ENCODE measurements around the gene PLA2G2F.
A peak's percentile ranks its signal among the peaks of the same experiment; 100 is the strongest.

PLA2G2F gene

DNA sequence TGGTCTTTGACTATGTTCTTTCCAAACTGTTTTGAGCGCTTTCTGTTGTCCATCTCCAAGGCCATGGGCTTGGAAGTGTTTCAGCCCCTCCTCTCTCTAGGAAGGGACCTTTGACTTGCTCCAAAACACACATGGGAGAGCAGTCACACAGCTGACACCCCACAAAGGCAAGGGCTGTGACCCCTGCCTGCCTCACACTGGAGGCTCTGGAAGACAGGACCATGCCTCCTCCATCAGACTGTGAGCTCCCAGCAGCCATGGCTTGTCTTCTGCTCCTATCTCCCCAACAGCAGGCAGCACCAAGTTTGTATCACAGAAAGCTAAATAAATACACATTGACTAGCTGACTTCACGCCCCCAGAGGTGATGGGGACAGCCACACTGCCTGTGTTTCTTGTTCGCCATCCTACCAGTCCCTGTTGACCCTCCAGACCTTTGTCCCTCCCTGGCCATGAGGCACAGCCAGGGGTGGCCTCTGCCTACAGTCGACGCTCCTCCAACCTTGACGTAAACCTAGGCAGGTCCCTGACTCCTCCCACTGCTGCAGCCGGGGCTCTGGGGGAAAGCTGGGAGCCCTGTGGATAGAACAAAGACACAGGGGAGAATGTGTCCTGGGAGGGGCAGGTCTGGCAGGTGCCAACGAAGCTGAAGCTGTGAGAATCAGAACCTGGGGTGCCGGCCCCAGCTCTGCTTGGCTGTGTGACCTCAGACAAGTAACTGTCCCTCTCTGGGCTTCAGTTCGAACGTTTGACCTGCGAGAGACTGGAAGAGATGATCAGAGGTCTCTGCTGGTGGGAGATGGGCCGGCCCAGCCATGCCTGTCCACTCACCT lies 4.8 kb downstream of the PLA2G2F start:
- Histone ChIP-seq H3K9ac (ENCODE audit: low read depth, low read length) (no peak overlapping the region), H3K36me3 (ENCODE audit: control insufficient read depth, insufficient read depth, low read length) (no peaks in the 10 kb centered on the region), H3K27ac (ENCODE audit: low read depth, low read length) (no peak overlapping the region), H3K9me3 (ENCODE audit: control insufficient read depth, insufficient read depth, low read length) (no peaks in the 10 kb centered on the region), H3K4me3 (ENCODE audit: low read depth, low read length) (no peak overlapping the region), H3K27me3 (ENCODE audit: control insufficient read depth, insufficient read depth, low read length) (no peaks in the 10 kb centered on the region), H3K4me1 (ENCODE audit: control insufficient read depth, insufficient read depth, low read length) (no peaks in the 10 kb centered on the region)

- no peak overlapping the region for H3K27ac ChIP-seq (ENCODE audit: low read depth, low read length)
- no peak overlapping the region for H3K4me3 ChIP-seq (ENCODE audit: low read depth, low read length)
- H3K9me3 ChIP-seq (ENCODE audit: control insufficient read depth, insufficient read depth, low read length) = no peaks in the 10 kb centered on the region
- H3K27me3 ChIP-seq (ENCODE audit: control insufficient read depth, insufficient read depth, low read length) = no peaks in the 10 kb centered on the region
- no peaks in the 10 kb centered on the region for H3K36me3 ChIP-seq (ENCODE audit: control insufficient read depth, insufficient read depth, low read length)
- peaks cover 9% of the 10 kb centered on the region for H3K4me1 ChIP-seq (ENCODE audit: control insufficient read depth, insufficient read depth, low read length)
- no peak overlapping the region for H3K9ac ChIP-seq (ENCODE audit: low read depth, low read length)
Observed at GRCh38 chr1:20147846-20148570, 8.9 kb downstream of the PLA2G2F start.

- H3K9ac ChIP-seq (ENCODE audit: low read depth, low read length) = no peak overlapping the region
Observed at GRCh38 chr1:20148571-20149500, 9.7 kb downstream of the PLA2G2F start.

GRCh38 chr1:20149601-20150325 lies 10.6 kb downstream of the PLA2G2F start:
- no peak overlapping the region for H3K4me3 ChIP-seq (ENCODE audit: low read depth, low read length)
- no peaks in the 10 kb centered on the region for H3K36me3 ChIP-seq (ENCODE audit: control insufficient read depth, insufficient read depth, low read length)
- H3K9me3 ChIP-seq (ENCODE audit: control insufficient read depth, insufficient read depth, low read length) = no peaks in the 10 kb centered on the region
- H3K27me3 ChIP-seq (ENCODE audit: control insufficient read depth, insufficient read depth, low read length) = no peaks in the 10 kb centered on the region
- H3K27ac ChIP-seq (ENCODE audit: low read depth, low read length) = no peak overlapping the region
- no peak overlapping the region for H3K9ac ChIP-seq (ENCODE audit: low read depth, low read length)
- peaks cover 10% of the 10 kb centered on the region for H3K4me1 ChIP-seq (ENCODE audit: control insufficient read depth, insufficient read depth, low read length)

More at GRCh38 chr1:20148571-20149500, 9.7 kb downstream of the PLA2G2F start:
- no peak overlapping the region for H3K4me3 ChIP-seq (ENCODE audit: low read depth, low read length)
- no peaks in the 10 kb centered on the region for H3K9me3 ChIP-seq (ENCODE audit: control insufficient read depth, insufficient read depth, low read length)
- no peaks in the 10 kb centered on the region for H3K36me3 ChIP-seq (ENCODE audit: control insufficient read depth, insufficient read depth, low read length)
- H3K27ac ChIP-seq (ENCODE audit: low read depth, low read length) = no peak overlapping the region
- H3K27me3 ChIP-seq (ENCODE audit: control insufficient read depth, insufficient read depth, low read length) = no peaks in the 10 kb centered on the region
- H3K4me1 ChIP-seq (ENCODE audit: control insufficient read depth, insufficient read depth, low read length) = peaks cover 10% of the 10 kb centered on the region

DNA sequence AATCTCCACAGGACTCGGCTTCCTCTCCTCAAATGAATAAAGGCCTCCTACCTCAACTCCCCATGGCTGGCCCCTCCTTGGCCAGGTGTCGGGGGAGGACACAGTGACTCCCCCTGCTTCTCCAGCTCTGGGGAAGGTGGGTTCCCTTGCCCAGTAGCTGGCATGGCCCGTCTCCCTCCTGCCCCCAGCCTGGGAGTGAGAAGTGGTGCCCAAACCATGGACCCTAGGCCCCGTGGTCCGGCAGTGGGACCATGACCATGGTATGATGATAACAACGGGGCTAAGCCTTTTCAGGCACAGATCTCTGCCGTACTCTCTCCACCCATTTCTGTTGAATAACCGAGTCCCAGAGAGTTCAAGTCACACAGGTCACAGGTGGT lies 11.2 kb downstream of the PLA2G2F start:
- no peak overlapping the region for H3K4me3 ChIP-seq (ENCODE audit: low read depth, low read length)
- no peaks in the 10 kb centered on the region for H3K9me3 ChIP-seq (ENCODE audit: control insufficient read depth, insufficient read depth, low read length)
- no peak overlapping the region for H3K9ac ChIP-seq (ENCODE audit: low read depth, low read length)
- no peaks in the 10 kb centered on the region for H3K27me3 ChIP-seq (ENCODE audit: control insufficient read depth, insufficient read depth, low read length)
- no peak overlapping the region for H3K27ac ChIP-seq (ENCODE audit: low read depth, low read length)
- peaks cover 10% of the 10 kb centered on the region for H3K4me1 ChIP-seq (ENCODE audit: control insufficient read depth, insufficient read depth, low read length)
- no peaks in the 10 kb centered on the region for H3K36me3 ChIP-seq (ENCODE audit: control insufficient read depth, insufficient read depth, low read length)

DNA sequence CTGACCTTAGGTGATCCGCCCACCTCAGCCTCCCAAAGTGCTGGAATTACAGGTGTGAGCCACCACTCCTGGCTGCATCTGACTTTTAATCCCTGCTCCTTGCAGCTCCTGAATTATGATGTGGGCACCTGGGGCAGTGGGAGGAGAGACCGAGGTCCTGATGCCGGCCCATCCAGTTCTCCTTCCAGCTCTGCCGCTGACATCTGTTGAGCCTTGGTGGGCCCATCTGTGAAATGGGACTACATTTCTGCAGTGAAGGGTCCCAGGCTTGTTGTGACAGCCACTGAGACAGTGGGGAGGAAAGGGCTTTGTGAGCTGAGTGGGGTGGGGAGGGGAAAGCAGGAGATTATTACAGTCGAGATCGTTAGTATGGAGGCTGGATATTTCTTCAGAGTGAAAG lies 11.8 kb downstream of the PLA2G2F start:
- Histone ChIP-seq H3K9ac (ENCODE audit: low read depth, low read length) (no peak overlapping the region), H3K9me3 (ENCODE audit: control insufficient read depth, insufficient read depth, low read length) (no peaks in the 10 kb centered on the region), H3K27ac (ENCODE audit: low read depth, low read length) (no peak overlapping the region), H3K27me3 (ENCODE audit: control insufficient read depth, insufficient read depth, low read length) (no peaks in the 10 kb centered on the region), H3K4me1 (ENCODE audit: control insufficient read depth, insufficient read depth, low read length) (peaks cover 10% of the 10 kb centered on the region), H3K36me3 (ENCODE audit: control insufficient read depth, insufficient read depth, low read length) (no peaks in the 10 kb centered on the region), H3K4me3 (ENCODE audit: low read depth, low read length) (no peak overlapping the region)

- no peak overlapping the region for H3K27ac ChIP-seq (ENCODE audit: low read depth, low read length)
- peak overlapping the region; percentile 45 for H3K4me3 ChIP-seq (ENCODE audit: low read depth, low read length)
- no peaks in the 10 kb centered on the region for H3K36me3 ChIP-seq (ENCODE audit: control insufficient read depth, insufficient read depth, low read length)
- no peak overlapping the region for H3K9ac ChIP-seq (ENCODE audit: low read depth, low read length)
- no peaks in the 10 kb centered on the region for H3K27me3 ChIP-seq (ENCODE audit: control insufficient read depth, insufficient read depth, low read length)
- H3K9me3 ChIP-seq (ENCODE audit: control insufficient read depth, insufficient read depth, low read length) = no peaks in the 10 kb centered on the region
- H3K4me1 ChIP-seq (ENCODE audit: control insufficient read depth, insufficient read depth, low read length) = peaks cover 10% of the 10 kb centered on the region
Observed at GRCh38 chr1:20151906-20152598, 12.9 kb downstream of the PLA2G2F start.

DNA sequence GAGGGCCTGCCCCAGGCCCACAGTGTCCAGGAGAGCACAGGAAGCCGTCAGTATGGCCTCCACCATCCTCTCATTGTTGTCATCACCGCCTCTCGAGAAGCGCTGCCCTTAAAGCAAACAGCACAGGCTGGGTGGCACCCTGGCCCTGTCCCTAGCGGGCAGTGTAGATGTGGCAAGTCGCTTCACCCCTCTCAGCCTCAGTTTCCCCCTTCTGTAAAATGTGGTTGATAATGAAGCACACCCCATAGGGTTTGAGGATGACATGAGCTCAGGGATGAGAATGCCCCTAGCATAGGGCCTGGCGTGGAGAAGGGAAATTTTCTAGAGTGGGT lies 13.4 kb downstream of the PLA2G2F start:
- Histone ChIP-seq H3K4me1 (ENCODE audit: control insufficient read depth, insufficient read depth, low read length) (peaks cover 10% of the 10 kb centered on the region), H3K9me3 (ENCODE audit: control insufficient read depth, insufficient read depth, low read length) (no peaks in the 10 kb centered on the region), H3K27ac (ENCODE audit: low read depth, low read length) (peak overlapping the region; percentile 37), H3K9ac (ENCODE audit: low read depth, low read length) (no peak overlapping the region), H3K36me3 (ENCODE audit: control insufficient read depth, insufficient read depth, low read length) (no peaks in the 10 kb centered on the region), H3K27me3 (ENCODE audit: control insufficient read depth, insufficient read depth, low read length) (no peaks in the 10 kb centered on the region), H3K4me3 (ENCODE audit: low read depth, low read length) (no peak overlapping the region)

DNA sequence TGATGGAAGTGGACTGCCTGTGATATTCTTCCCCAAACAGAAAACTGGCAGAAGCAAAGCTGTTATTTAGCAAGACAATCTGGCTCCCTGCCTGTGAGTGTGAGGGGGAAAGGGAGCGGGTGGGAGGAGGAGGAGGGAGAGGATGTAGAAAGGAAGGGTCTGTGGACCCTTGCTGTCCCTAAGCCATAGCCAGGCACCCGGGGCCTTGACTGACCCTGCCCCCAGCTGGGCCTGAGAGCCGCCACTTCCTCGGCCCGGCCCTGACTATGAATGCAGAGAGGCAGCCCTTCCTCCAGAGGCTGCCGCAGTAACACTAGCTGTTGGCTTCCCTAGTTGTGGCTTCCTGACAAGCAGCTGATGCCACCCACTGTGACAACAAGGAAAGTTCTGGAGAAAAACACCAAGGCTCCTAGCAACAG lies 13.9 kb downstream of the PLA2G2F start:
- H3K9ac ChIP-seq (ENCODE audit: low read depth, low read length) = no peak overlapping the region
- H3K9me3 ChIP-seq (ENCODE audit: control insufficient read depth, insufficient read depth, low read length) = no peaks in the 10 kb centered on the region
- H3K27ac ChIP-seq (ENCODE audit: low read depth, low read length) = peak overlapping the region; percentile 37
- H3K27me3 ChIP-seq (ENCODE audit: control insufficient read depth, insufficient read depth, low read length) = no peaks in the 10 kb centered on the region
- no peak overlapping the region for H3K4me3 ChIP-seq (ENCODE audit: low read depth, low read length)
- no peaks in the 10 kb centered on the region for H3K36me3 ChIP-seq (ENCODE audit: control insufficient read depth, insufficient read depth, low read length)
- H3K4me1 ChIP-seq (ENCODE audit: control insufficient read depth, insufficient read depth, low read length) = peaks cover 10% of the 10 kb centered on the region

DNA sequence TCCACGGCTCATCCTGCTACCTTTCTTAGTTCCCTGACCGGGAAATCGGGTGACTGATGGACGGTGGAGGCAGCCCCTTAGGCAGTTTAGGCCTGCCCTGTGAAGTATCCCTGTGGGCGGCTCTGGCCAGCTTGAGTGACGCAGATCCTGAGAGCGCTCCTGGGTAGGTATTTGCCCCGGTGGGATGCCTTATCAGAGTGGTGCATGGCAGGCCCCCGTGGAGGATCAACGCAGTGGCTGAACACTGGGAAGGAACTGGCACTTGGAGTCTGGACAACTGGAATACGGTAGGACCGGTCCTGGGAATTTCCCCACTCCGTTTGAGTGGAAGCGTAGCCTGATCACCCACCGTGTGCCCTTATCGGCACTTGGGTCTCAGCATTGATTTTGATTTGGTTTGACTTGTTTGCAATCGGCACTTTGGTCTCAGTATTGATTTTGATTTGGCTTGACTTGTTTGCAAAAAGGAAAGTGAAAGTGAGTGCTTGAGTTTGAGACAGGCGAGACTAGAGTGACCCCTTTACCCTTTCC lies 15.2 kb downstream of the PLA2G2F start:
- Histone ChIP-seq H3K27ac (ENCODE audit: low read depth, low read length) (no peak overlapping the region), H3K27me3 (ENCODE audit: control insufficient read depth, insufficient read depth, low read length) (no peaks in the 10 kb centered on the region), H3K9me3 (ENCODE audit: control insufficient read depth, insufficient read depth, low read length) (no peaks in the 10 kb centered on the region), H3K4me1 (ENCODE audit: control insufficient read depth, insufficient read depth, low read length) (peaks cover 10% of the 10 kb centered on the region), H3K9ac (ENCODE audit: low read depth, low read length) (no peak overlapping the region), H3K4me3 (ENCODE audit: low read depth, low read length) (no peak overlapping the region), H3K36me3 (ENCODE audit: control insufficient read depth, insufficient read depth, low read length) (no peaks in the 10 kb centered on the region)

Measured in HUES48 (cell line).